Esophagus muscularis mucosa (tissue), 4 donors: Measurements from ENCODE around the gene BCAT1. TPM values are rescaled to one million over a fixed set of nuclear protein-coding genes. Genes with fewer than 3 reads are reported as not detected.

ENCODE experiments used
- DNase-seq: peaks from one replicate; pipeline ENCODE4 v3.0.0-alpha.2; 2017; ENCODE audit errors: extremely low spot score
- H3K27ac ChIP-seq, 4 donors: fragments of 200-600 bp; sonication (generic); replicated peaks in 1 of 4; 1 replicate in 3 of 4; 2 replicates in 1 of 4; pipeline ENCODE4 v1.5.1; 2016 to 2019; ENCODE audit warnings: mild to moderate bottlenecking in 1 of 4
- H3K27me3 ChIP-seq, 4 donors: fragments of 200-600 bp; sonication (generic); one replicate each; pipeline versions ENCODE4 v1.5.1 to v1.6.0; 2016 to 2019
- H3K36me3 ChIP-seq, 4 donors: fragments of 200-600 bp; sonication (generic); one replicate each; pipeline ENCODE4 v1.5.1; 2016 to 2019
- H3K4me1 ChIP-seq, 4 donors: fragments of 200-600 bp; sonication (generic); one replicate each; pipeline ENCODE4 v1.5.1; 2016 to 2019
- H3K4me3 ChIP-seq, 4 donors: fragments of 200-600 bp; sonication (generic); 1 replicate in 2 of 4; 2 replicates in 2 of 4; pipeline ENCODE4 v1.5.1; 2016 to 2019; ENCODE audit warnings: mild to moderate bottlenecking in 4 of 4, moderate library complexity in 1 of 4
- H3K9me3 ChIP-seq, 4 donors: fragments of 200-600 bp; sonication (generic); 1 replicate in 3 of 4; 2 replicates in 1 of 4; pipeline ENCODE4 v1.5.1; 2016 to 2019
- CTCF ChIP-seq, 3 experiments: fragments of 200-600 bp in 2 of 3; fragments of 450-650 bp in 1 of 3; sonication (generic) in 2 of 3; IDR thresholded peaks; one replicate each; pipeline ENCODE4 v1.5.1; 2017 to 2019; ENCODE audit warnings: antibody characterized with exemption in 3 of 3, mild to moderate bottlenecking in 2 of 3, moderate library complexity in 1 of 3
- EP300 ChIP-seq: sonication (generic); formaldehyde crosslinking; IDR thresholded peaks from one replicate; pipeline ENCODE4 v1.6.1; 2017; ENCODE audit warnings: antibody characterized with exemption
- POLR2A ChIP-seq: fragments of 450-650 bp; IDR thresholded peaks from one replicate; pipeline ENCODE4 v1.6.1; 2017; ENCODE audit warnings: antibody characterized with exemption, moderate library complexity, mild to moderate bottlenecking, low read depth
- POLR2AphosphoS5 ChIP-seq, 2 donors: sonication (generic); formaldehyde crosslinking; IDR thresholded peaks; one replicate each; pipeline ENCODE4 v1.6.1; 2017; ENCODE audit warnings: antibody characterized with exemption in 2 of 2
- WGBS: methylation state at CpG from one replicate; pipeline ENCODE4 v1.1.5; 2018; 5-methylcytosine and 5-hydroxymethylcytosine counted together
- intact Hi-C: fragments of 100-400 bp; cut with DNase I; formaldehyde crosslinking; loops from one replicate; pipeline ENCODE4 v1.15.1; 2023
- total RNA-seq, 4 donors: library from RNA; depleted of rRNA; stranded (reverse); fragments of >200 nt; gene quantifications; one replicate each; pipeline versions ENCODE4 v1.1.0 to v1.2.1, GENCODE V29; 2016

Gene BCAT1
- total RNA-seq, 4 donors from 2014 or later = 9.1 to 23.4 (median 14.7) TPM

GRCh38 chr12:24775073-24775472, 173.8 kb downstream of the BCAT1 start:
- Histone ChIP-seq H3K27ac (no peak overlapping the region), H3K4me1 (peaks cover 0 to 16% (median 9%) of the 10 kb centered on the region in 4 donors), H3K36me3 (no peaks in the 10 kb centered on the region), H3K9me3 (no peaks in the 10 kb centered on the region), H3K4me3 (no peak overlapping the region), H3K27me3 (no peaks in the 10 kb centered on the region)
- TF ChIP-seq EP300 (no peak), POLR2A (no peak), POLR2AphosphoS5 (IDR thresholded peaks at IDR 0.05) (no peak), CTCF (IDR thresholded peaks at IDR 0.05) (no peak)
- intact Hi-C loops = no loop called here
- WGBS = 94% methylated on average over 5 of the region's 5 CpGs
- no peak for DNase-seq

GRCh38 chr12:24773996-24774395, 174.9 kb downstream of the BCAT1 start:
- H3K27me3 ChIP-seq = no peaks in the 10 kb centered on the region
- H3K4me1 ChIP-seq = peaks cover 0 to 16% (median 9%) of the 10 kb centered on the region in 4 donors
- no peak for DNase-seq
- no peak overlapping the region for H3K27ac ChIP-seq
- no peaks in the 10 kb centered on the region for H3K36me3 ChIP-seq
- 93% methylated on average over 3 of the region's 3 CpGs for WGBS
- H3K4me3 ChIP-seq = no peak overlapping the region
- TF ChIP-seq POLR2AphosphoS5 (IDR thresholded peaks at IDR 0.05) (no peak), EP300 (no peak), POLR2A (no peak)
- intact Hi-C loops = no loop called here
- H3K9me3 ChIP-seq = no peaks in the 10 kb centered on the region

GRCh38 chr12:24772813-24773212, 176.1 kb downstream of the BCAT1 start:
- intact Hi-C loops = no loop called here
- H3K27me3 ChIP-seq = no peaks in the 10 kb centered on the region
- H3K36me3 ChIP-seq = no peaks in the 10 kb centered on the region
- peaks cover 0 to 8% (median 3%) of the 10 kb centered on the region in 4 donors for H3K4me1 ChIP-seq
- H3K4me3 ChIP-seq = no peak overlapping the region
- DNase-seq = no peak
- no peak overlapping the region for H3K27ac ChIP-seq
- peaks cover 0 to 7% (median under 1%) of the 10 kb centered on the region in 4 donors for H3K9me3 ChIP-seq
- TF ChIP-seq POLR2A = no peak
- TF ChIP-seq POLR2AphosphoS5 (IDR thresholded peaks at IDR 0.05) = no peak
- TF ChIP-seq EP300 = no peak
- no peak for TF ChIP-seq CTCF (IDR thresholded peaks at IDR 0.05)

- intact Hi-C loops = no loop called here
- Histone ChIP-seq H3K27me3 (no peaks in the 10 kb centered on the region), H3K36me3 (no peaks in the 10 kb centered on the region), H3K9me3 (peaks cover 0 to 10% (median 5%) of the 10 kb centered on the region in 4 donors), H3K4me1 (no peaks in the 10 kb centered on the region), H3K27ac (no peak overlapping the region), H3K4me3 (no peak overlapping the region)
- WGBS = 76% methylated on average over 4 of the region's 4 CpGs
- no peak for DNase-seq
- TF ChIP-seq POLR2A = no peak
- TF ChIP-seq CTCF (IDR thresholded peaks at IDR 0.05) = no peak
- no peak for TF ChIP-seq EP300
- TF ChIP-seq POLR2AphosphoS5 (IDR thresholded peaks at IDR 0.05) = no peak
Measured at GRCh38 chr12:24770821-24771220, 178.1 kb downstream of the BCAT1 start.

GRCh38 chr12:24770334-24770733, 178.6 kb downstream of the BCAT1 start:
- WGBS = 95% methylated on average over 3 of the region's 3 CpGs
- Histone ChIP-seq H3K27ac (no peak overlapping the region), H3K4me3 (no peak overlapping the region), H3K27me3 (no peaks in the 10 kb centered on the region), H3K36me3 (no peaks in the 10 kb centered on the region), H3K4me1 (no peaks in the 10 kb centered on the region), H3K9me3 (peaks cover 0 to 10% (median 5%) of the 10 kb centered on the region in 4 donors)
- no peak for DNase-seq
- TF ChIP-seq POLR2AphosphoS5 (IDR thresholded peaks at IDR 0.05) = no peak
- no peak for TF ChIP-seq POLR2A
- TF ChIP-seq CTCF (IDR thresholded peaks at IDR 0.05) = no peak
- no peak for TF ChIP-seq EP300
- intact Hi-C loops = no loop called here
